ENCODE data around the gene HBG1.

DNA sequence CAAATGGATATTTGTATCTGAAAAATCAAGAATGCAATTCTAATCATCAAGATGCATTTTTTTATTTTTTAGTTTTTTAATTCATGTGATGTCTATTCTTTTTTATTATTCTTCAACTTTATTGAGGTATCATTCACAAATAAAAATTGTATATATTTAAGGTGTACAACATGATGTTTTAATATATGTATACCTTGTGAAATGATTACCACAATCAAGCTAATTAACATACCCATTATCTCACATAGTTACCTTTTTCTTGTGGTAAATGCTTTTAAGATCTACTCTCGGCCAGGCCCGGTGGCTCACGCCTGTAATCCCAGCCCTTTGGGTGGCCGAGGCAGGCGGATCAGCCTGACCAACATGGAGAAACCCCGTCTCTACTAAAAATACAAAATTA is 26.5 kb downstream of the HBG1 start:
- TF ChIP-seq, protein P1, sequence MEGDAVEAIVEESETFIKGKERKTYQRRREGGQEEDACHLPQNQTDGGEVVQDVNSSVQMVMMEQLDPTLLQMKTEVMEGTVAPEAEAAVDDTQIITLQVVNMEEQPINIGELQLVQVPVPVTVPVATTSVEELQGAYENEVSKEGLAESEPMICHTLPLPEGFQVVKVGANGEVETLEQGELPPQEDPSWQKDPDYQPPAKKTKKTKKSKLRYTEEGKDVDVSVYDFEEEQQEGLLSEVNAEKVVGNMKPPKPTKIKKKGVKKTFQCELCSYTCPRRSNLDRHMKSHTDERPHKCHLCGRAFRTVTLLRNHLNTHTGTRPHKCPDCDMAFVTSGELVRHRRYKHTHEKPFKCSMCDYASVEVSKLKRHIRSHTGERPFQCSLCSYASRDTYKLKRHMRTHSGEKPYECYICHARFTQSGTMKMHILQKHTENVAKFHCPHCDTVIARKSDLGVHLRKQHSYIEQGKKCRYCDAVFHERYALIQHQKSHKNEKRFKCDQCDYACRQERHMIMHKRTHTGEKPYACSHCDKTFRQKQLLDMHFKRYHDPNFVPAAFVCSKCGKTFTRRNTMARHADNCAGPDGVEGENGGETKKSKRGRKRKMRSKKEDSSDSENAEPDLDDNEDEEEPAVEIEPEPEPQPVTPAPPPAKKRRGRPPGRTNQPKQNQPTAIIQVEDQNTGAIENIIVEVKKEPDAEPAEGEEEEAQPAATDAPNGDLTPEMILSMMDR (IDR thresholded peaks at IDR 0.05; ENCODE audit: extremely low read depth in 1 of 2, insufficient read depth in 1 of 2, low read depth in 1 of 2, low read length in 2 of 2) = no peak
- no peak for TF ChIP-seq POLR2A (IDR thresholded peaks at IDR 0.05; ENCODE audit: low read depth, low read length)

Measured in endothelial cell of umbilical vein (primary cell).